NCI-H1436 (cell line): ENCODE results near the gene MAP1S.
"Not testable (repeated sequence)": the region's sequence is repeated elsewhere in the genome, so short reads cannot be mapped to it uniquely, and the experiment has no call there.

Experiments used
- DNase-seq: peaks from one replicate; lab custom pipeline; 2025; lab: John Stamatoyannopoulos, UW

The MAP1S gene

GRCh38 chr19:17764348-17764747 is 45.1 kb downstream of the MAP1S start:
- DNase-seq = no peak

- DNase-seq = no peak
Measured at GRCh38 chr19:17765069-17765618, 45.9 kb downstream of the MAP1S start.

GRCh38 chr19:17766543-17767131 is 47.4 kb downstream of the MAP1S start:
- DNase-seq = no peak

- no peak for DNase-seq
Measured at GRCh38 chr19:17767559-17767958, 48.3 kb downstream of the MAP1S start.

- DNase-seq = no peak
Measured at GRCh38 chr19:17770613-17771012, 51.3 kb downstream of the MAP1S start.

- DNase-seq = no peak
Measured at GRCh38 chr19:17772172-17772571, 52.9 kb downstream of the MAP1S start.

GRCh38 chr19:17775245-17775927 is 56.1 kb downstream of the MAP1S start:
- no peak for DNase-seq

GRCh38 chr19:17775991-17776803 is 56.9 kb downstream of the MAP1S start:
- no peak for DNase-seq

GRCh38 chr19:17777840-17778239 is 58.6 kb downstream of the MAP1S start:
- DNase-seq = not testable (repeated sequence)

GRCh38 chr19:17778251-17778967 is 59.1 kb downstream of the MAP1S start:
- DNase-seq = no peak

GRCh38 chr19:17778968-17779929 is 60.0 kb downstream of the MAP1S start:
- DNase-seq = no peak

- no peak for DNase-seq
Measured at GRCh38 chr19:17780781-17781180, 61.5 kb downstream of the MAP1S start.

- DNase-seq = not testable (repeated sequence)
Measured at GRCh38 chr19:17783721-17784120, 64.4 kb downstream of the MAP1S start.
